CD4-positive, alpha-beta T cell (primary cell): Measurements from ENCODE around the gene OR4D5. TPM values are rescaled to one million over a fixed set of nuclear protein-coding genes. Genes with fewer than 3 reads are reported as not detected.

Source experiments
- ATAC-seq: fragments of 200-7000 bp; cut with Tn5 transposase; one replicate; pipeline ENCODE4 v1.10.0; 2022; ENCODE audit warnings: mild to moderate bottlenecking; ENCODE audit not compliant: poor library complexity
- CTCF ChIA-PET: fragments of 350-600 bp; sonication (Branson Sonifier 250); formaldehyde crosslinking; loops from one replicate; lab custom pipeline; 2021; ENCODE audit warnings: antibody characterized with exemption, inconsistent platforms; lab: Charles Lee
- POLR2A ChIA-PET: fragments of 350-600 bp; sonication (Branson Sonifier 250); formaldehyde crosslinking; loops from one replicate; lab custom pipeline; 2021; ENCODE audit warnings: antibody characterized with exemption, inconsistent platforms; lab: Charles Lee
- DNase-seq, 14 experiments: peaks; one replicate each; pipeline ENCODE4 v3.0.0-alpha.2; 2013 to 2020; ENCODE audit warnings: mixed read lengths in 2 of 14
- H3K27ac ChIP-seq, 2 donors: one replicate each; pipeline versions ENCODE4 v1.5.1 to v1.7.0; 2013; ENCODE audit warnings: low read length in 2 of 2, low read depth in 1 of 2, mild to moderate bottlenecking in 1 of 2
- H3K27me3 ChIP-seq, 2 experiments: 1 replicate in 1 of 2; 2 replicates in 1 of 2; pipeline versions ENCODE4 v1.6.1 to v1.7.0; 2013; ENCODE audit warnings: low read length in 2 of 2, control low read depth in 1 of 2, mild to moderate bottlenecking in 1 of 2, moderate library complexity in 1 of 2; ENCODE audit not compliant: insufficient read depth in 2 of 2, control insufficient read depth in 1 of 2
- H3K36me3 ChIP-seq: one replicate; pipeline ENCODE4 v1.6.1; 2013; ENCODE audit warnings: low read length, control low read depth; ENCODE audit not compliant: insufficient read depth
- H3K4me1 ChIP-seq: one replicate; pipeline ENCODE4 v1.6.1; 2013; ENCODE audit warnings: low read length, control low read depth; ENCODE audit not compliant: insufficient read depth
- H3K4me3 ChIP-seq: one replicate; pipeline ENCODE4 v1.5.1; 2013; ENCODE audit warnings: mild to moderate bottlenecking, low read length, moderate library complexity
- H3K9me3 ChIP-seq, 2 experiments: 1 replicate in 1 of 2; 2 replicates in 1 of 2; pipeline versions ENCODE4 v1.6.1 to v1.7.0; 2013; ENCODE audit warnings: low read length in 2 of 2, mild to moderate bottlenecking in 2 of 2, control low read depth in 1 of 2, moderate library complexity in 1 of 2; ENCODE audit not compliant: control insufficient read depth in 1 of 2, insufficient read depth in 1 of 2
- H3K27ac Mint-ChIP-seq: one replicate; pipeline ENCODE4 v1.8.0; 2020; ENCODE audit warnings: mixed read lengths
- H3K27me3 Mint-ChIP-seq: one replicate; pipeline ENCODE4 v1.8.0; 2021; ENCODE audit warnings: mixed read lengths
- H3K36me3 Mint-ChIP-seq: one replicate; pipeline ENCODE4 v1.8.0; 2021; ENCODE audit warnings: low read depth, mixed read lengths
- H3K4me1 Mint-ChIP-seq: one replicate; pipeline ENCODE4 v1.8.0; 2021; ENCODE audit warnings: low read depth, mixed read lengths
- H3K4me3 Mint-ChIP-seq: one replicate; pipeline ENCODE4 v1.8.0; 2020; ENCODE audit warnings: mild to moderate bottlenecking, mixed read lengths
- H3K9me3 Mint-ChIP-seq: one replicate; pipeline ENCODE4 v1.8.0; 2020; ENCODE audit warnings: mixed read lengths
- CTCF ChIP-seq: fragments of 200-600 bp; IDR thresholded peaks from one replicate; pipeline ENCODE4 v1.8.0; 2022; ENCODE audit warnings: antibody characterized with exemption, mild to moderate bottlenecking
- intact Hi-C, 2 experiments: fragments of 100-400 bp; cut with DNase I in 1 of 2; cut with micrococcal nuclease in 1 of 2; formaldehyde crosslinking; loops; one replicate each; pipeline versions ENCODE4 v1.15.1 to v1.9.0; 2023 to 2025; cut with DNase I, micrococcal nuclease
- total RNA-seq, 174 experiments: library from RNA in 2 of 174; stranded (reverse) in 2 of 174; gene quantifications; one replicate each; pipeline ENCODE4 v1.2.3 and lab custom pipeline; 2021 to 2026

Gene OR4D5
- total RNA-seq, 2 experiments from 2014 or later = not detected

DNA sequence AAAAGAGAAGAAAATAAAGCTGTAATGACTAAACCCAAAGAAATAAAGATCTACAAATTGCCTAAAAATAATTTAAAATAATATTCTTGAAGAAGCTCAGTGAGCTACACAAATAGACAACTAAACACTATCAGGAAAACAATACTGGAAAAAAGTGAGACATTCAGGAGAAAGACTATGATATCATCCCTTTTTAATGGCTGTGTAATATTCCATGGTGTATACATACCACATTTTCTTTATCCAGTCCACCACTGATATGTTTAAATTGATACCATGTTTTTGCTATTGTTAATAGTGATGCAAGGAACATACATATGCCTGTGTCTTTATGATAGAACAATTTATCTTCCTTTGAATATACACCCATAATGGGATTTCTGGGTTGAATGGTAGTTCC lies 17.3 kb downstream of the OR4D5 start:
- intact Hi-C loops = no loop called here
- Mint-ChIP-seq H3K27me3 (peaks cover 8% of the 10 kb centered on the region), H3K27ac (no peak overlapping the region), H3K4me3 (no peak overlapping the region), H3K36me3 (no peaks in the 10 kb centered on the region), H3K4me1 (no peaks in the 10 kb centered on the region), H3K9me3 (peaks cover 7% of the 10 kb centered on the region)
- Histone ChIP-seq H3K4me3 (no peak overlapping the region), H3K9me3 (no peaks in the 10 kb centered on the region), H3K36me3 (no peaks in the 10 kb centered on the region), H3K4me1 (no peaks in the 10 kb centered on the region), H3K27me3 (no peaks in the 10 kb centered on the region), H3K27ac (no peak overlapping the region)
- ChIA-PET POLR2A (no interaction called here), CTCF (no interaction called here)
- no peak for TF ChIP-seq CTCF
- DNase-seq (no peak), ATAC-seq (no peak)

- Mint-ChIP-seq H3K36me3 (no peaks in the 10 kb centered on the region), H3K4me3 (no peak overlapping the region), H3K4me1 (no peaks in the 10 kb centered on the region), H3K27ac (no peak overlapping the region), H3K9me3 (peaks cover under 1% of the 10 kb centered on the region), H3K27me3 (peaks cover 5% of the 10 kb centered on the region)
- no peak for DNase-seq
- Histone ChIP-seq H3K4me3 (no peak overlapping the region), H3K4me1 (no peaks in the 10 kb centered on the region), H3K27ac (no peak overlapping the region), H3K27me3 (no peaks in the 10 kb centered on the region), H3K9me3 (peaks cover 0 to 8% of the 10 kb centered on the region in 2 experiments), H3K36me3 (no peaks in the 10 kb centered on the region)
- ChIA-PET CTCF (no interaction called here), POLR2A (no interaction called here)
- no peak for ATAC-seq
- no peak for TF ChIP-seq CTCF
- intact Hi-C loops = no loop called here
Observed at GRCh38 chr11:123973816-123974215, 34.4 kb downstream of the OR4D5 start.

DNA sequence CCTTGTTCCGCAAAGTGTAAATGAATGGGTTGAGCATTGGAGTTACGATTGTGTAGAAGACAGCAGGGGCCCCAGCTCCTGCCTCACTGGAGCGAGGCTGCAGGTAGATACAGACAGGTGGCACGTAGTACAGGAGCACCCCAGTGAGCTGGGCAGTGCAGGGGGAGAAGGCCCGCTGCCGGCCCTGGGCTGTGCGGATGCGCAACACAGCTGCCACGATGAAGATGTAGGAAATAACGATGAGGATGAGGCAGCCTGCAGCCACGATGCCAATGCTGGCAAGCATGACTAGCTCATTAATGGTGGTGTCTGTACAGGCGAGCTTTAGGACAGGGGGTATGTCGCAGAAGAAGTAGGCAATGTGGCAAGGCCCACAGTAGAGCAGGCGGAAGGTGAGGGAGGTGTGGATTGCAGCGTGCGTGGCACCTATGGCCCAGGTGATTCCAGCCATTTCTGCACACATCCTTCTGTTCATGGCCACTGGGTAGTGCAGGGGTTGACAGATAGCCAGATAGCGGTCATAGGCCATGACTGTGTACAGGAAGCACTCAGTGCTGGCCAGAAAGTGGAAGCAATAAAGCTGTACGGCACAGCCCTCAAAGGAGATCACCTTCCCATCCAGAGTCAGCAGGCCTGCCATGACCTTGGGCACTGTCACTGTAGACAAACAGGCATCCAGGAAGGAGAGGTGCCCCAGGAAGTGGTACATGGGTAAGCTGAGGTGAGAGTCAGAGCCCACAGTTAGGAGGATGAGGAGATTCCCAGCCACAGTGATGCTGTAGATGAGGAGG lies 37.5 kb downstream of the OR4D5 start:
- Histone ChIP-seq H3K9me3 (peaks cover 0 to 15% of the 10 kb centered on the region in 2 experiments), H3K27ac (no peak overlapping the region), H3K4me3 (no peak overlapping the region), H3K36me3 (no peaks in the 10 kb centered on the region), H3K27me3 (peaks cover 0 to 2% of the 10 kb centered on the region in 2 experiments), H3K4me1 (no peaks in the 10 kb centered on the region)
- H3K36me3 Mint-ChIP-seq = no peaks in the 10 kb centered on the region
- intact Hi-C loops = no loop called here
- DNase-seq (no peak), ATAC-seq (no peak)
- H3K4me1 Mint-ChIP-seq = no peaks in the 10 kb centered on the region
- peaks cover 21% of the 10 kb centered on the region for H3K27me3 Mint-ChIP-seq
- H3K4me3 Mint-ChIP-seq = no peak overlapping the region
- TF ChIP-seq CTCF = no peak
- H3K27ac Mint-ChIP-seq = no peak overlapping the region
- POLR2A ChIA-PET = no interaction called here
- peaks cover 4% of the 10 kb centered on the region for H3K9me3 Mint-ChIP-seq
- CTCF ChIA-PET = no interaction called here
